Measurements from ENCODE around the gene MPST. TPM values are rescaled to one million over a fixed set of nuclear protein-coding genes. Genes with fewer than 3 reads are reported as not detected.

Gene MPST
- total RNA-seq, 6 experiments from 2014 or later, result 24.9 to 35.5 (median 27.5) TPM

DNA sequence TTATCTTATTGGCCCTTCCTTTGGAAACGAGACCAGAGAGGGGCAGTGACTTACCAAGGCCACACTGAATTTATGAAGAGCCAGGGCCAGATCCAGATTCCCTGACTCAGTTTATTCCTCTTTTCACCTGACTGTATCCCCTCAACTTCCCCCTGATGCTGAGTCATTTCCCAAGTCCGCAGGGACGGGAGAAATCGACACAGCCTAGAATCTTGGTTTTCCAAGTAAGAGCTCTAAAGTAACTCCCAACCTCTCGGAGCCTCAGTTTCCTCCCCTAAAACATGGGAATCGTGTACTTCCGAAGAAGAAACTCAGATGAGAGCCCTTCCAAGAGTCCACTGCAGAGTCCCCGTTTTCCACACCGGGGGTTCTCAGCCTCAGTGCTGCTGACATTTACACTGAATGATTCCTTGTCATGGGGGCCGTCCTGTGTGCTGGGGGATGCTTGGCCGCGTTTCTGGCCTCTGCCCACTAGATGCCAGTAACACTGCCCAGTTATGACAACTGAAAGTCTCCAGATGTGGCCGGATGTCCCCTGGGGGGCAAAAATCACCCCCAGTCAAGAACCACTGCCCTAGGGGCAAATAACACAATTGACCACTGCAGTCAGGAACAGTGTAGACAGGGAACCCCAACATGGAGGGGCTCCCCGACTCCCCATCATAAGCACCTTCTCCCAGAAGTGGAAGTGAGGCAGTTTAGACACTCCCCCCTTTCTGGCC is 11.2 kb downstream of the MPST start:
- Mint-ChIP-seq H3K36me3 (ENCODE audit: low read depth) (0 out of 2 replicates have a peak, but pooled peaks cover under 1% of the 10 kb centered on the region), H3K4me3 (no peak overlapping the region), H3K4me1 (ENCODE audit: low read depth) (no peaks in the 10 kb centered on the region), H3K9me3 (no peaks in the 10 kb centered on the region), H3K27ac (no peak overlapping the region), H3K27me3 (ENCODE audit: insufficient read depth) (0 out of 2 replicates have a peak, but pooled peaks cover 2% of the 10 kb centered on the region)
- no peak for DNase-seq
- TF ChIP-seq, protein P1, sequence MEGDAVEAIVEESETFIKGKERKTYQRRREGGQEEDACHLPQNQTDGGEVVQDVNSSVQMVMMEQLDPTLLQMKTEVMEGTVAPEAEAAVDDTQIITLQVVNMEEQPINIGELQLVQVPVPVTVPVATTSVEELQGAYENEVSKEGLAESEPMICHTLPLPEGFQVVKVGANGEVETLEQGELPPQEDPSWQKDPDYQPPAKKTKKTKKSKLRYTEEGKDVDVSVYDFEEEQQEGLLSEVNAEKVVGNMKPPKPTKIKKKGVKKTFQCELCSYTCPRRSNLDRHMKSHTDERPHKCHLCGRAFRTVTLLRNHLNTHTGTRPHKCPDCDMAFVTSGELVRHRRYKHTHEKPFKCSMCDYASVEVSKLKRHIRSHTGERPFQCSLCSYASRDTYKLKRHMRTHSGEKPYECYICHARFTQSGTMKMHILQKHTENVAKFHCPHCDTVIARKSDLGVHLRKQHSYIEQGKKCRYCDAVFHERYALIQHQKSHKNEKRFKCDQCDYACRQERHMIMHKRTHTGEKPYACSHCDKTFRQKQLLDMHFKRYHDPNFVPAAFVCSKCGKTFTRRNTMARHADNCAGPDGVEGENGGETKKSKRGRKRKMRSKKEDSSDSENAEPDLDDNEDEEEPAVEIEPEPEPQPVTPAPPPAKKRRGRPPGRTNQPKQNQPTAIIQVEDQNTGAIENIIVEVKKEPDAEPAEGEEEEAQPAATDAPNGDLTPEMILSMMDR (IDR thresholded peaks at IDR 0.05), result no peak; the same call in 1 of the 2 replicates

DNA sequence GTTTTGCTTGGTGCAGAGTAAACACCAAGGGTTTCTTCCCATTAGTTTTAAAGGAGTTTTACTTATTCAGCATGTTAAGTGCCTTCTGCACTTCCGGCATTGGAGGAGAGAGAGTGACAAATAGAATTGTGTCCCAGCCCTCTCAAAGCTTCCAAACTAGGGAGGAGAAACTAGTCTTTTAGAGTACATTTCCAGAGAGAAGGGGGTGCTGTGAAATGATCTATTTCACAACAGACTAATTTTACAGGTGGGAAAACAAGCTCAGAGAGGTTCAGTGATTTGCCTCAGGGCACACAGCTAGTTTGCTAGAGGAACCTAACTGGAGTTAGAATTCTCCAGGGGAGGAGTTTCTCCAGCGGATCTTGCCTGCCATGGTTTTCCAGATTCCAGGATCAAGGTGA is 12.6 kb downstream of the MPST start:
- TF ChIP-seq, protein P1 (IDR thresholded peaks at IDR 0.05), result no peak
- Mint-ChIP-seq H3K4me1 (ENCODE audit: low read depth) (no peaks in the 10 kb centered on the region), H3K27ac (no peak overlapping the region), H3K4me3 (no peak overlapping the region), H3K27me3 (ENCODE audit: insufficient read depth) (peaks cover 12% of the 10 kb centered on the region), H3K36me3 (ENCODE audit: low read depth) (no peaks in the 10 kb centered on the region), H3K9me3 (no peaks in the 10 kb centered on the region)
- DNase-seq, result no peak

DNA sequence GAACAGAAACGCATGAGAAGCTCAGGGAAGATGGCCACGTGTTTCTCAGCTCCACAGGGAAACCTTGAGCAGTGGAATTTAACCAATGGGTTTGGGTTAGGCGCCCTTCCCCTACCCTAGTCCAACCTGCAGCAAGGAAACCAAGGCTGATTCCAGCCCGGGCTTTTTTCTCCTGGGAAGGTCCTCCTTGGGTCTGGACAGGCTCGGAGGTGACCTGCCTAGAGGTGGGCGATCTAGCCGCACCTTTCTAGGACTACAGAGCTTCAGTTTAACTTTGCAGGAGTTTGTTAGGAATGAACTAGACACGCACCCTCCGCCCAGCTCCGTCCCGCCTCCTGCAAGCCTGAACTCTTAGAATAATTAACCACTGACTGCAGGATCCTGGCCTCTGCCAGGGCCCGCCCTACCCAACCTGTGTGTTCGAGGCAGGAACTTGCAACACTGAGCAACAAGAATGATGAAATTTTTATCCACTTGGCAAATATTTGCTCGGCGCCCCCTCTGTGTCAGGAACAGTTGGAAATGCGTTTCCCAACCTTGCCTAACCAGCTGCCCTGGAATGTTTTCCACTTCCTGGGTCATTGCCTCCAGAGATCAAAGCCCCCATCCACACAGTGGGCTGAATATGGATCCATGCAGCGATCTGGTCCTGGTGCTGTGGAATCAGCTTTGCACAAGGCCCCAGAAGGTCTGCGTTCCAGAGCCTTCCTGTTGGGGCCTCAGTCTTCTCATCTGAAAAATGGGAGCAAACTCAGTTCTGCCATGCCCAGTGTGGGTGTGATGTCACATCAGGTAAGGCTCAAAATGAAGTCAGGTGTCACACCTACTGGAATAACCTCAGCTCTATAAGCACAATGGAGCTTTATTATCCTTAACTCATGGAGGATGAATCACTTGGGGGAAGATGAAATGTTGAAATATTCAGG is 13.3 kb downstream of the MPST start:
- TF ChIP-seq, protein P1 (IDR thresholded peaks at IDR 0.05), result no peak
- H3K27me3 Mint-ChIP-seq (ENCODE audit: insufficient read depth), result peaks cover 16% of the 10 kb centered on the region
- no peaks in the 10 kb centered on the region for H3K36me3 Mint-ChIP-seq (ENCODE audit: low read depth)
- H3K9me3 Mint-ChIP-seq, result no peaks in the 10 kb centered on the region
- DNase-seq, result no peak
- H3K4me1 Mint-ChIP-seq (ENCODE audit: low read depth), result no peaks in the 10 kb centered on the region
- H3K4me3 Mint-ChIP-seq, result no peak overlapping the region
- no peak overlapping the region for H3K27ac Mint-ChIP-seq

DNA sequence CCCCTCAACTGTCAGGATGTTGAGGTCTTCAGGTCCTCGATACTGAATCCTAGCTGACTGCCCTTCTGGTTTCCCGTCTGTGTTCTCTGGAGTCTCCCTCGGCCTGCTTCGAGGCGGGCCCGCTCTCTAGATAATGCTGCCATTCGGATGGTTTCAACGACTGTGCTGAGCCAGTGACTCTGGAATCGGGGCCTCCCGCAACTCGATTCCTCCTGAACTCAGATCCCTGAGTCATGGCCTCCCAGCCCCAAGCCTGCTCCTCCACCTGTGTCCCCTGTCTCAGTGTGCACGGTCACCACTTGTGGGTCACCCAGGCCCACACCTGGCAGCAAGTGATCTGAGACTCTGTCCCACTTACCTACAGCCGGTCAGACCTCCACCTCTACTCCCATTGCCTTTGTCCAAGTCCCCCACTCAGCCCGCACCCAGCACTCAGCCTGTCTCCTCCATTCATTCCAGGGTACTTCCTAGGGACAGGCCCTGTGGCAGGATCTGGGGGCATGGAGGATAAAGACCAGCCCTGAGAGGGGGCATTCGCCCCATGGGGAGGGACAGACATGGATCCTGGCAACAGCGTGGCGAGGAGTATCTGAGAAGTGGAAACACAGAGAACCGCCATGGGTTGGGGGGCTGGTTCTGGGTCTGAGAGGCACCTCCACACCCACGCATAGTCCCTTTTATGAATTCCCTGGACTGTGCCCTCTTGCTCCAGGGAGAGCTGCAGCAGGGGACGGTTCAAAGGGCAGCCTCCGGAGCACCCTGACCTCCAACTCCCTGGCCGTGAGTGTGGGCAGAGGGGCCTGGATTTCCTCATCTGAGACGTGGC is 14.3 kb downstream of the MPST start:
- DNase-seq, result no peak
- H3K27me3 Mint-ChIP-seq (ENCODE audit: insufficient read depth), result peaks cover 16% of the 10 kb centered on the region
- no peaks in the 10 kb centered on the region for H3K9me3 Mint-ChIP-seq
- H3K36me3 Mint-ChIP-seq (ENCODE audit: low read depth), result no peaks in the 10 kb centered on the region
- no peak overlapping the region for H3K27ac Mint-ChIP-seq
- no peaks in the 10 kb centered on the region for H3K4me1 Mint-ChIP-seq (ENCODE audit: low read depth)
- TF ChIP-seq, protein P1 (IDR thresholded peaks at IDR 0.05), result no peak
- H3K4me3 Mint-ChIP-seq, result no peak overlapping the region

DNA sequence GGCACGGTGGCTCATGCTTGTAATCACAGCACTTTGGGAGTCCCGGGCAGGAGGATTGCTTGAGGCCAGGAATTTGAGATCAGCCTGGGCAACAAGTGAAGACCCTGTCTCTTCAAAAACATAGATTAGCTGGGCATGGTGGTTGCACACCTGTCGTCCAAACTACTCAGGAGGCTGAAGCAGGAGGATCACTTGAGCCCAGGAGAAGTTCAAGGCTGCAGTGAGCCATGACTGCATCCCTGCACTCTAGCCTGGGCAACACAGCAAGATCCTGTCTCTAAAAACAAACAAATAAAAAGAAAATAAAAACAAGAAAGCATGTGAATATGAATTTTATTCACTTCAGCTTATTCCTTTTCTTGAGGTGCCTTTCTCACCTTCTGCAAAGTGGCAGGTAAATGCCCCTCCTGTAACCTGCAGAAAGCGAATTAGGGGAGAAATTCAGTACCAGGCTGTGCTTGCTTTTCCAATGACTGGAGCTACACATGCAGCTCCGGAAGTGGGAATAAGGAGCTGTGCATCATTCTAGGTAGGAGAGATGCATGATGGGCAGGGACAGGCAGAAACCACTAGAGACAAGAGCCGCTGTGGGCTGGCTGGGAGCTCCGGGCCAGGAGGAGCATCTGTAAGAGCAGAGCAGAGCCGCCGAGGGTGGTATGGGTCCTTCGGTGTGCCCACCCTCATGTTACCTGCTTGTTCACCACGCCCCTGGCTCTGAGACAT is 17.3 kb downstream of the MPST start:
- H3K4me1 Mint-ChIP-seq (ENCODE audit: low read depth), result peaks cover 18% of the 10 kb centered on the region
- H3K9me3 Mint-ChIP-seq, result no peaks in the 10 kb centered on the region
- no peak for DNase-seq
- H3K27me3 Mint-ChIP-seq (ENCODE audit: insufficient read depth), result peaks cover 14% of the 10 kb centered on the region
- H3K4me3 Mint-ChIP-seq, result no peak overlapping the region
- H3K27ac Mint-ChIP-seq, result no peak overlapping the region
- TF ChIP-seq, protein P1 (IDR thresholded peaks at IDR 0.05), result no peak
- no peaks in the 10 kb centered on the region for H3K36me3 Mint-ChIP-seq (ENCODE audit: low read depth)

All from HFFc6 (cell line).